DLD1 (cell line): ENCODE measurements around the gene SEC22A.

Experiments
- in situ Hi-C: cut with HindIII; loops from 2 replicates; pipeline ENCODE4 v1.10.0; 2017; ENCODE audit warnings: low sequenced_read_pairs

SEC22A gene, protein sequence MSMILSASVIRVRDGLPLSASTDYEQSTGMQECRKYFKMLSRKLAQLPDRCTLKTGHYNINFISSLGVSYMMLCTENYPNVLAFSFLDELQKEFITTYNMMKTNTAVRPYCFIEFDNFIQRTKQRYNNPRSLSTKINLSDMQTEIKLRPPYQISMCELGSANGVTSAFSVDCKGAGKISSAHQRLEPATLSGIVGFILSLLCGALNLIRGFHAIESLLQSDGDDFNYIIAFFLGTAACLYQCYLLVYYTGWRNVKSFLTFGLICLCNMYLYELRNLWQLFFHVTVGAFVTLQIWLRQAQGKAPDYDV

DNA sequence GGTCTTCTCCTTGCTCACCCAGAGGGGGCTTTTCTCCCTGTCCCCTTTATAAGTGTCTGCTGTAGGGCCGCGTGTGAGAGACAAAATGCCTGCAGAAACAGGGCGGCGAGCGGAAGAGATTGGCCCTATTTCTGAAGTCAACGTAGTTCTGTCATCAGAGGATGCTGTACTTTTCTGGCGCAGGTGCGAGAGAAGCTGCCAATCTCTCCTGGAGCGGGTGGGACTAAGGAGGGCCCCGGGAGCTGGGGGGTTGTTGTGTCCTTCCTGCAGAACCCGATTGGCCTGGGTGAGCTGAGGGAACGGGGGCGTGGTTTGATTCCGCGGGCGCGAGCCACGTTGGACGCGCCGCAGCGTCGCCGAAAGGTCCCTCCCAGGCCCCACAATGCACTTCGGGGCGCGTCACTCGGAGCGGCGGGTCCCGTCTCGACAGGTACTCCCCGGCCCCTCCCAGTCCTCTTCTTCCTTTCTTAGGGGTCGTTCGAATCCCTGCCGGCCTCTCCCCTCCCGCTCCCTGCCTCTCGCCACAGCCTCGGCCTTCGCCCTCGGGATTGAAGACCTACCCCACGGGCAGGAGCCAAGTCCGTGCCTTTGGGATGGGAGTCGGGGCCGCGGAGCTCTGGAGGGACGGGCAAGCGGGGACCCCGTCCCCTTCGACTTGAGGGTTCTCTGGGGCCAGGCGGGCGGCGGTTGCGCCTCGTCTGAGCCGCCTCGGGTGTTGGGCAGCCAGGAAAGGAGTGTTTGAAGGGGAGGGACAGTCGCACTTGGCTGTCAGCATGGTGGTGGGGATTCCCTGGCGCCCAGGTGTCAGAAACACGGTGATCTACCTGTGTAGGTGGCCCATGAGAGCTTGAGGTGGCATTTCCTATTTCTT, at the start of gene SEC22A:
SEC22A (plus strand) TSS at position 387 of the 871 bp plus-strand sequence. CDS start 7,275 bp downstream, outside the sequence.
- in situ Hi-C loops = no loop called here

DNA sequence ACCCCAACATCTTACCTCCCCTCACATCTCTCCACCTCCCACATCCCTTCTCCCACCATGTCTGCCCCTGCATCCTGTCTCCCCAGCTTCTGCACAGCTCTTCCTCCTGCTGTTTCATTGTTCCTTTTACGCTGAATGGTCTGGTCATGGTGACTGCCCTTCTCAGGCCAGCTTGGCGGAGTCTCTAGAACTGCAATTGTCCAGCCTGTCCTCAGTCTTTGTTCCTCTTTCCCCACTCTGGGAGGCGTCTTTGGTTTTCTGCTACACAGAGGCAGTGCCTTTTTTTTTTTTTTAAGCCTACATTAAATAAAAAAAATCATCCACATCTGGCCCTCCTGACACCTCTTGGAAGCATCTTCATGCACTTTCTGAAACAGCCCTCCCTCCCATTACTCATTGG, 49.1 kb upstream of the SEC22A start:
- in situ Hi-C loops = no loop called here

DNA sequence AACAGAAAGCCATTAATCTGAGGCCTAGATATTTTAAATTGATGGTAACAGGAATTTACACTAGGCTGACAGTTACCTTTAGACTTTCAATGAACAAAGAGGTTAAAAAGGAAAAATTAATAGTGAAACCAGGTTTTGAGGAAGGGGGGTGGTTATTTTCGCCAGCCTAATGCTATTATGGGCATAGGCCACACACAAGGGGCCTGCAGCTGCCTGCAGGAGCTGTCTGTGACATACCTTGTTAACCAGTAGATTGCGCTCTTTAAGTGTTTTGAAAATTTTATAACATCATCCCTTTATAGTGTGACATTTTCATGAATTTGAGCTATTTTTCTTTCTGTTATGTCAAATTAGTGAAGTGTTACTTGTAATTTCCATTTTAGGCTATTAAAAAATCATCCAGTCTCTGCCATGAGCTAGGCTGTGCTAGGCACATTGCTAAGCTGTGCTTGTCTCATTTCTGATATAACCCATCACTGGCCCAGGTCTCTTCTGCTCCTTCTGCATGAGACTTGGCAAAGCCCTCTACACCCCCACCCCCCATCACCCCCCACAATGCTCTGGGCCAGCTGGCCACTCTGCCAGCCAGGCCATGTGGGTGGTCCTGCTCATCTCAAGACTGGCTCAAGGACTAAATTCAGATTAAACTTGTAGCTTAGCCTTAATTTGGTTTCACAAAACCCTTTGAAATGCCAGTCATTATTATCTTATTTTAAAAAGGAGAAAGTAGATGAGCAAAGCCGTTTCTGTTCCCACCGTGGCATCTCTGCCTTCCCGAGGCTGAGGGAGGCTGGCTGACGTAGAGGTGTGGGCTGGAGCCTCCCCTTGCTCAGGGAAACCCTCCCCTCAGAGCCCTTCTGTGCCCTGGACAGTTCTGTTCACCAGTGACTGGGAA, 48.4 kb upstream of the SEC22A start:
- in situ Hi-C loops = no loop called here

- in situ Hi-C loops = no loop called here
These were observed 47.4 kb upstream of the SEC22A start for GRCh38 chr3:123154020-123154985.

GRCh38 chr3:123155471-123156011, 46.2 kb upstream of the SEC22A start:
- in situ Hi-C loops = no loop called here

DNA sequence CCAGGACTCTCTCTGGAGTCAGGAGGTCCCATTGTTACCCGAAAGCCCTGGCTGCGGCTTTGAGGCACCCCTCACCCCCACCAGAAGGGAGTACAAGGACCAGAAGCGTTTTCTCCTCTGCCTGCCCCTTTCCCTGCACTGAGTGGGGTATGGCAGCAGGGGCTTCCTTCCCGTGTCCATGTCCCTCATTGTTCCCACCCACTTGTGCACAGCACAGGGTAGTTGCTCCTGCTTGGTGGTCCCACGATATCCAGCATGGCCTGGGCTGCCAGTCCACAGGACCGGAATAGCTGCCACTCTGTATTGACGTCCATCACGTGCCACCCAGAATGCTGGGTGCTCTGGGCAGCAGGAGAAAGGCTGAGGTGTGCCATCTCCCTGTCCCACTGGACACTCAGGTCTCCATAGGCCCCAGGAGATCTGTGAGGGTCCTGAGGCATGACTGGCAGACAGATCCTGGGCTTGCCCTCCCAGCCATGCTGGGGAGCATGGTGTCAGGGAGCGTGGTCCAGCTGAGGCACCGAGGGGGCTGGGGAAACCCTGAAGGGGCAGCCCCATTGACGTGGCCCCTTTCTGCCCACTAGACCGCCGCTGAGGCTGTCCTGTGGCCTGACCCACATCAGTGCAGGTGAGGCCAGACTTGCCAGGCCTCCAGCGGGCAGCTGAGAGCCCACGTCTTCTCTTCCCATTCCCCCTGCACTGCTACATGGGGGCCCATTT, 45.3 kb upstream of the SEC22A start:
- in situ Hi-C loops = no loop called here

DNA sequence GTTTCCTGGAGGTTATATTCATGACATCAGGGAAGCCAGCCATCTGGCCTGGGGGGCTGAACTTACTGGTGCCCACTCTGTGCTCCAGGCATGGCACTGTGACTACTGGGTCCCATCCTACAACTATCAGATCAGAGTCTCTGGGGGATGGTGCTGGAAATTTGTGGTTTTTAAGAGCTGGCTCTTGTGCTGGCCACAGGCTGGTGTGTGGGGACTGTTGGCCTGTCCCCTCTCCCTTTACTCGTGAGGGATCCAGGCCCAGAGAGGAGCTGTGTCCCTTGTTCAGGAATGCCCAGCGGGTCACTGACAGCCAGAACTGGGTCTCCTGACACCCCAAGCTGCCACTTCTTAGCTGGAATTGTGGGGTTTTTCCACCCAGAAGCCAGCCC, 44.5 kb upstream of the SEC22A start:
- in situ Hi-C loops = no loop called here

GRCh38 chr3:123157598-123158287, 44.0 kb upstream of the SEC22A start:
- in situ Hi-C loops = no loop called here

DNA sequence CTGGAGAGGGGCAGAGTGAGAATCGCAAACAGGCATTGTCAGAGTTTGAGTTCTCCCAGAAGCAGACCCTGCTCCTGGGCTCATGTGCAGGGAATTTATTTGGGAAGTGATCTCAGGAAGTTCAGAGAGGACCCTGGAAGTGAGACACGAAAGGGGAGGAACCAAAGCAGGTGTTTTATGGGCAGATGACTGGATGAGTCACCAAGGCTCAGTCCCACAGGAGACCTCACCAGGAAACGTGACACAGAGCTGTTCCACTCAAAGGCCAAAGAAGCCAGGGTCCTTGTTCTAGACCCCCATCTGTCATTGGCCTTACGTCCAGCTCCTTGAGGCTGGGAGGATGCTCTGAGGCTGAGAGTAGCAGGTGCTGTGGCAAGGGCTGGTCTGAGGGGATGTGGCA, 43.4 kb upstream of the SEC22A start:
- in situ Hi-C loops = no loop called here

GRCh38 chr3:123158899-123159390, 42.8 kb upstream of the SEC22A start:
- in situ Hi-C loops = no loop called here

DNA sequence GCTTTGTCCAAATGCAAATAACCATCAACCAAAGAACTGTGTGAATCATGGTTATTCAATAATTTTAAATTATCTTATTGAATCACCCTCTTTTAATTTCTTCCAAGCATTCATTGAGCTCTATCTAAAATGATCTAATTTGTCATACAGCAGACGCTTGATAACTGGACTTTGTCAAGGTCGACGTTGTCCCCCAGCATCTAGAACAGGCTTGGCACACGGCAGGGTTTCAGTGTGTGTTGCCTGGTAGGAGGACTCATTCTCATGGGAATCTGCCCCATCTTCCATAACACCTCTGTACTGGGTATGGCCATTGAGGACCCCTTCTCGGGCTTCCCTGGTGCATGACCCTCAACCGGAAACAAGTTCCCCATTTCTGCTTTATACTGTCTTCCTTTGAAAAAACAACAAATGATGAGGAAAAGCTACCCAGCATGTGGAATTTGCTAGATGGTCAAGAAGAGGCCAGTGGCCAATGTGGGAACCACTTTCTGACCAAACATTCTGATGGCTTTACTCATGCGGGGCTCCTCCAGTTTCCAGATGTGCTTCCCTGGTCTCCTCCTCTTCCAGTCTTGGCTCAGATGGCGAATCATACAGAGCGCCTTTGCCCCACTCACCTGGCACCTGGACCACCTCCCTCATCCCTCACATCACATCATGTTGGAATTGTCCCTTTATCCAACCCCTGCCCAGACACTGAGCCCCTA, 41.7 kb upstream of the SEC22A start:
- in situ Hi-C loops = no loop called here

DNA sequence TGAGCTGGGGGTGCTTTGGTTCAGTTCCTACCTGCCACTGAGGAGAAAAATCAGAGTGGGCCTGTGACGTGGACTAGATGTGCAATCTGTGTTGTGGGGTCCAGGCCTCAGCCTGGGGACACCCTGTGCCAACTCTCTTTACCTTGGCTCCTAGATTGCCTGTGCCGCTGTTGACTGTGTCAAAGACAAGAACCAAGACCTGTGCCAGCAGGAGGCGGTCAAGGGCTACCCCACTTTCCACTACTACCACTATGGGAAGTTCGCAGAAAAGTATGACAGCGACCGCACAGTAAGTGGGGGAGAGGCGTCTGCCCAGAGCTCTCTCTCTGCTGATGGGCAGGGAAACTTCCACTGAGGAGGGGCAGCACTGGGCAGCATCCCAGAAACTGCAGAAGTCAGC, 40.6 kb upstream of the SEC22A start:
- in situ Hi-C loops = no loop called here

DNA sequence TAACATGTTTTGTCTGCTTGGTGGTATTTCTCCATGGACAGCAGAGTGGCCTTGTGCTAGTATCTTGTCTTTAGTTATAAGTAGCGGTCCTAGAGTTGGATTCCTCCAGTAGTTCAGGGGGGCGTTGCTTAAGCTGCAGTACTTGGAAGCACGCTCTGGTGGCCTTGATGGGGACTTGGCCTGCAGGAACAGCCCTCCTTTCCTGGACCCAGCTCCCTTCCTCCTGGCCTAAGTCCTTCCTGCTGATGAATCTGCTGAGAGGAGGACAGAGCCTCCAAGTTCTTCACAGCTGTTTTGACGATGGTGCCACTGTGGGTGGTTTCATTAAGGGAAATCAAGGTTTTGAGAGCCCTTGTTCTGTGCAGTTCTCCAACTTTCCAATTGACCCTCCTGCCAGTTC, 38.6 kb upstream of the SEC22A start:
- in situ Hi-C loops = no loop called here

- in situ Hi-C loops = no loop called here
These were observed 36.6 kb upstream of the SEC22A start for GRCh38 chr3:123165163-123165562.

- in situ Hi-C loops = no loop called here
These were observed 34.1 kb upstream of the SEC22A start for GRCh38 chr3:123167686-123168085.

GRCh38 chr3:123168122-123168521, 33.6 kb upstream of the SEC22A start:
- in situ Hi-C loops = no loop called here

GRCh38 chr3:123168605-123169004, 33.1 kb upstream of the SEC22A start:
- in situ Hi-C loops = no loop called here

DNA sequence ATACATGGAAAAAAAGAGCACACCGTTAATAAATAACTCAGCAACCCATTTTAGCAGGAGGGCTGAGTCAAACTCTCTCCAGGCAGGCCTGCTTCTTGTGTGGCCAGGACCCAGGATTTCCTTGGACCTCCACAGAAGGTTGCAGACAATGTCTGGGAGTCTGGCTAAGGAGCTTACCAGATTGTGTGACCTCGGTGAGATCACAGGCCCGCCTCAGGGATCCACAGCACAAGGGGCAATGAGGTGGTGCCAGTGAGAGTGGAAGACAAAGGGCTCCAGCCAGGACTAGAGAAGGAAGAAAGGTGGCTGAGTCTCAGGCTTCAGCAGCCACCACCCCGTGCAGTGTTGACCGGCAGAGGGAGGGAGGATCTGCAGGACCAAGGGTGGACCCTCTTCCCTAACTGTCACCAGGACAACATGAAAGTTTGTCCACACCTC, 32.2 kb upstream of the SEC22A start:
- in situ Hi-C loops = no loop called here
